HG03095 (cell line): ENCODE data around the gene NFIB.

Experiments used
- ATAC-seq: cut with Tn5 transposase; IDR thresholded peaks from one replicate; pipeline ENCODE4 v1.9.1; 2021; ENCODE audit warnings: moderate library complexity; ENCODE audit not compliant: unreplicated experiment

The NFIB gene

DNA sequence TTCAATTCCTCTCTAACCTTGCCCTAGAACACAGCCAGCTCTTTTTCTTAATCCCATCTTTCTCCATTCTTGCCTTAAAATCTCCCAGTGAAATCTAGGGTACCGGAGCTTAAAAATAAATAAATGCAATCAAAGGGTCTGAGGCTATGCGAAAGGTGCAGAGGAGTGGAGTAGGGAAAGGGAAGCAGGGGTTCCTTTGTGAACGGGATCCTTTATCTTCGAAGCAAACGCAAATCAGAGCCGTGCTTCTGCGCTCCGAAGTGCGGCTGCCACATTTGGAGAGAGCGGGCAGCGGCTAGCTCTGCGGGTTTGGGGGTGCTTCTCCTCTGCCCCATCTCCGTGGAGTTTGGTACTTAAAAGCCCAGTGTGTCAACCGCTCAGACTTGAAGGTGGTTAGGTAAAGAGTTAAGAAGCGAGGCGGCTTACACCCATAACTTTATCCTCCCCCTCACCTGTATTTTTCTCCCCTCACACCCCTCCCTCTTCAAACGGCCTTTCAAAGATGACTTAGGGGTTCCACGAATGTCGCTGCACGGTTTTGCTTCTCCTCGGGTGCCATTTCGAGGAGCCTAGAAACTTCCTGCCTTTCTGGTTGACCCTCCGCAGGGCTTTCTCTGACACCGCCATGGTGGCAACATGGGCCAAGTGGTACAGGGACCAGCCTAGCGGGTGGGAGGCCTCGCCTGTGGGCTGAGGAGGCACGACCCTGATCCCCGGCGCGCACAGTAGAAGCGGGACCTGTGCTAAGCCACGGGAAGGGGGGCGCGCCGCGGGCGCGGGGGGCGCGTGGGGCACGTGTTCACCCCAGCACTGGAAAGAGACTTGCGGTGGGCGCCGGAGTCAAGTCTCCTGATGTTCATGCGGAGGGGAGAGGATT, 31.7 kb upstream of the NFIB start:
- no peak for ATAC-seq

DNA sequence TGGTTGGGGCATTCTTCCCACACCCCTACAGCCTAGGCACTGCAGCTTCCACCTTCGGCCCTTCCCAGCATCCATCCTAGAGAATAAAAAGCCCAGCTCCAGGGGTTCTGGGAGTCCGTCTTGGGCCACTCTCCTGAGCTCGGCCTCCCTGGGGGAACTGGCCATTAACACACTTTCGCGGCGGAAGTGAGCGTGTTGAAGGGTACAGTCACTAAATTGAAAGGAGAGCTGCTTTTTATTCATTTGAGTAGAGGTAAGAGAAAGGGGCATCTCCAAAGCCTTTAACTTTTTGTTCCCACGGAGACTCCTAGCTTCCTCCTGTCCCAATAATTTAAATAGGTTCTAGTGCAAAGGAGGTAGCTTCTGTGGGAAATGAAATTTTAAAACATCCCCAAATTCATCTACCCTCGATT, 31.0 kb upstream of the NFIB start:
- ATAC-seq: no peak

DNA sequence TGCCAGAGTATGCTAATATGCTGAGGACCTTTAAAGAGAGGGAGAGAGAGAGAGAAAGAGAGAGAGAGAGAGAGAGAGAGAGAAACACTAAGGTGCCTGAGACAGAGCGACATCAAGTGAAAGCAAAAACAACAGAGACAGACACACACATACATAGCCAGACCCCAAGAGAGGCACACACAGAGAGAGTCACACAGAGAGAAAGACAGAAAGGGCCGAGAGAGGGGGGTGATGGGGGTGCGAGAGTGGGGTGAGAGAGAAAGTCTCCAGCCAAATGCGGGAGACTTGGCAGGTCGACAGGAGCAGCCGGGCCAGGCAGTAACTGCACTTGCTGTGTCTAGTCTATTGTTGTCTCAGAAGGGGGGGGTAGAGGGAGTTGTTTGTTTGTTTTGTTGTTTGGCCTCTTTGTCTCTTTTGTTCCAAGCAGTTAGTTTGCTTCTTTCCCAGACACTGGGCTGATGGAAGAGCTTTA, 30.1 kb upstream of the NFIB start:
- ATAC-seq: no peak

DNA sequence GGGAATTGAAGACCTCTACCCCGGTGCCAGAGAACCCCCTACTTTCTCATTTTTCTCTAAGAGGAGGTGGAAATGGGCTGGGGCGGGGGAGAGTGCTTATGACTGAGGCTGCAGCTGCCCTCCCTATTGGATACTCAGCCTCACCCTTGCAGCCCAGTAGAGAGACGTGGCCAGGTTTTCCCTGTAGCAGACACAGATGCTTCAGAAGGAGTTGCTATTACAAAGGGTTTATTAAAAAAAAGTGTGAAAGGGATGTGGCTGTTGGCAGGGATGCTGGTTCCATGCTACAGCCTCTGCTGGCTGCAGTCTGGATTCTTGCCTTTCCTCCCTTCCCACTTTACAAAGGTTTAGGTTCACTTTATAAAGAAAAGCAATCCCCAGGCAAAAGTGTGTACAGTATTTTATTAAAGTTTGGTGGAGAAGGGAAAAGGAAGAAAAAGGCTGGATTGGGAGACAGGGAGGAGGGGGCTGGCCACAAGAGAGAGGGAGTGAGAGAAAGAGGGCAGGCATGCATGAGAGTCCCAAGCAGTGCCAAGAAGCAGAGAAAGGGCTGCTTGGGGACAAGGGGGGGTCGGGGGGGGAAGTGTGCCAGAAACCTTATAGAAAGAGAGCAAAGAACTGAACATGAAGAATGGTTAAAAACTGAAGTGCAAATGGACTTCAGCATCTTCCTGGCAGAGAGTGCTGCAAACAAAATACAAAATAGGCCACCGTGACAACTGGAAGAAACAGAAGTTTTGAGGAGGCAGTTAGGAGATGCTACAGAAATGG, 29.5 kb upstream of the NFIB start:
- no peak for ATAC-seq

DNA sequence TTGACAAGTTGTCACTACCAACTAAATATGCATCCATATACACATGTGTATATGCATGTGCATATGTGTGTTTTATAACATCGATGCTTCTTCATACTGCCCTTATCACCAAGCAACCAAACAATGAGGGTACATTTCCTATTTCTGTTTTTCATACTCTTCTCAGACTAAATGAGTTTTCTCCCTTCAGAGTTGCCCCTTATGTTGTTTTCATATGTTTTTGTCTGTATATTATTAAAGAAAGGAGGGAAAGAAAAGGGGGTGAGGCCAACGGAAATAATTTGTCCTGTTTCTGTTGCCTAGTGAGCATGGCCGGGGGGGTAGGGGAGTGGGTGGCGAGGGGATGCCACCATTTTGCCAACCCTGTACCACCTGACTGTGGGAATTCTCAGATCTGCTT, 28.8 kb upstream of the NFIB start:
- no peak for ATAC-seq

DNA sequence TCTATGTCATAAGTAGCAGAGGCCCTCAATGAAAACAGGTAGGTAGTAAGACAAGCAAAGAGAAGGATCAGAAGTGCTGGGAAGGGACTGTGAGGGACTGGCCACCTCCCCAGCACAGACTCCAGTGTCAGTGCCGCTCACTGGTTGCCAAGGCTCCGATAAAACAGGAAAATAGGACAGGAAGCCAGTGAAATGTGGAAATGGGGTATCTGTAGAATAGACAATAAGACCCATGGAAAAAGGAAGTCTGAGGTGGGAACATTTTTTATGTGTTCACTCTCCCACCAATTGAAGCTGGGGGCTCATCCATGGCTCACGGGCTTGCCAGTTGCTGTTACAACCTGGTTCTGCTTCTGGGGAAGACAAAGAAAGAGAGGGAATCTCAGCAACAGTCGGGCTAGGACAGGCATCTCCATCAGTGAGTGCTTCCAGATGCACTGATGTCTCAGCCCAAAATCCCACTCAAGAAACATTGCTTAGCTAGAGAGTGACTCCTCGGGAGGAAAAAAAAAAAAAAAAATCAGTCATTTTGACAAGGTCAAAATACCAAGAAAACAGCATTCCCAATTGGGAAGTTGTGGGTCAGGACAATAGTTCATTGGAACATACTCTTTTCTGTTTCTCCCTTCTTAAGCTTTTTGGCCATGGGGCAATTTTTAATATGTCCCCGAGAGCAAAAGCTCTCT, 27.6 kb upstream of the NFIB start:
- no peak for ATAC-seq

- no peak for ATAC-seq
Observed at GRCh38 chr9:14340994-14341393, 27.1 kb upstream of the NFIB start.

DNA sequence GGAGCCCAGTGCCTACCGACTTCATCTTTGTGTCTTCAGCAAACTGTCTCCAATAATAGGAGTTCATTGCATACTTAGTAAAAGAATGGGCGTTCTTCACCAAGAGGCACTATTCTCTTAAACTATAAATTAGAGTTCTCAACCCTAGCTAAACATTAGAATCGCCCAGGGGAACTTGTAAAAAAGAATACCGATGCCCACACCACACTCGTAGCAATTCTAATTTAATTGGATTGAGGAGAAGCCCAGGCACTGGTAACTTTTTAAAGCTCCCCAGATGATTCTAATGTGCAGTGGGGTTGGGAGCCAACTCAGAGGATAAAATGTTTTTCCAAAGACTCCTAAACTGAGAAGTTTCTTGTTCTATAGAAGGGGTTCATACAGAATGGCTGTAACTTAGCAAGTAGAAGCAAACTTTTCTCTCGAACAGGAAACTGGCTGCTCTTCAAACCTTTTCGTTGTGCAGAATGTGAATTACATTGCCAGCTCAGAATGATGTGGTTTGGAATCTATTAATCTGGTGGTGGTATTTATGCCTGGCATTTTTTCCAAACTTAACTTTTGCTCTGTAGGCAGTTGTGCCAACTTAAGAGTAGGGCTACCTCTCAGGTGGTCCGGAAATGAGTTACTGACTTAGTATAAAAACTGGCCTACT, 26.4 kb upstream of the NFIB start:
- no peak for ATAC-seq

DNA sequence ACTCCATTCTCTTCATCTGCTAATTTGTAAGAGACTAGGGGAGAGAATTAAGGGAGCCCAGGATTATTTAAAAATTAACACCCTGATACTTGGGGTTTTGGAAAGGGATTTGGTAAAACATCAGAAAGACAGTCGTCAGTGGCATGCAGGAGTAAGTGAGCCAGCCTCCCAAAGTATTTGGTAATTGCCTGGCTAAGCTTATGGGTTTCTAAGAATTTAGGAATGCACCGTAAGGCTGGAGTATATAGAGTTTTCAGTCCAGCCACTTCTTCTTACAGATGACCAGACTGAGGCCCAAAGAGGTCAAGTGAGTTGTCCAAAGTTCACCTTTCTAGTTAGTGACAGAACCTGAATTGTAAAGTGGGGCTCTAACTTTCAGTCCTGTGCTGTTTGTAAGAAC, 25.8 kb upstream of the NFIB start:
- no peak for ATAC-seq

DNA sequence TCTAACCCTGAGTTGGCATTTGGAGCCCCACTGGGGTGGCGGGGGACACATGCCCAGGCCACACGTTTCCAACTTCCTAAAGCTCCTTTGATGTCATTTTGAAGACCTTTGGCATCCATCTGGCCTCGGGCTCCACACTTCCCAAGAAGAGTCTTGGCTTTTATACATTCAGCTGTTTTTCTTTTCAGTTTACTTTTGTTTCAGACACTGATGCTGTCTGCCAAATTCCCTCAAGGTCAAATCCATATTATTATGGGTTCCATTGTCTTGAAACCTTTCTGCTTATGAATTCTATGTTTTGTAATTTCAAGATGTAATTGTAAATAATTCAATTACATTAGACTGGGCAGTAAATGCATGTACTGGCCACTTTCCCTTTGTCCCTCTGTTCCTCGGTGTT, 23.7 kb upstream of the NFIB start:
- ATAC-seq: no peak

DNA sequence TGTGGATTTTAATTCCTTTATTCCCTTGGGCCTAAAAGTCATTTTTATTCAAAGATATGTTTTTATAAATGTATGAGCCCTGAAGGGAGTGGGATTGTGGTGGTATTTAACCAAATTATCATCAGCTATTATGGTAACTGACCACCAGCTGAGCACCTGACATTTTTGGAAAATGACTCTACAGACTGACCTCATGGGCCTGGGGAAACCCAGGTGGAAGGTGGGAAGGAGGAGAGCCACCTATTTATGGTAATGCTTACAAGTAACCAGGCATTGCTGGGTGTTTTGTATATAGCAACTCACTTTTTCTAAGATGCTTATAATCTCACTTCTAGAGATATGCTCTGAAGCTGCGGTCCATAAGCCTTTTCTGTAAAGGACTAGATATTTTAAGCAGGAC, 22.3 kb upstream of the NFIB start:
- ATAC-seq: no peak

DNA sequence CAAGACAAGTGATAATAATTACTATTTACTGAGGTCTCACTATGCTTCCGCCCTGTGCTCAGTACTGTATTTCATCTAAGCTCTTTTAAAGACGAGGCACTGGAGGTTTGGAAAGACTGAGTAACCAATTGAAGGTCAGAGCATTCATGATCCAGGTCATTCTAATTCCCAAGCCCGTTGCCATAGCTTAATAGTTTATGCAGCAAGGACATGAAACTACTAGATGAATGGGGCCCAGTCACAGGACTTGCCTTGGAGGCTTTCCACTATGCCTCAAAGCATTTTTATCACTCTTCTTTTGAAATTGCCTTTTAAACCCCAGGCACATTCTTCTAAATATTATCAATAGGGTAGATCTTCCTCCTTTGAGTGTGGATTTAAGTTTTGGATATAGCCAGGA, 17.2 kb upstream of the NFIB start:
- no peak for ATAC-seq

DNA sequence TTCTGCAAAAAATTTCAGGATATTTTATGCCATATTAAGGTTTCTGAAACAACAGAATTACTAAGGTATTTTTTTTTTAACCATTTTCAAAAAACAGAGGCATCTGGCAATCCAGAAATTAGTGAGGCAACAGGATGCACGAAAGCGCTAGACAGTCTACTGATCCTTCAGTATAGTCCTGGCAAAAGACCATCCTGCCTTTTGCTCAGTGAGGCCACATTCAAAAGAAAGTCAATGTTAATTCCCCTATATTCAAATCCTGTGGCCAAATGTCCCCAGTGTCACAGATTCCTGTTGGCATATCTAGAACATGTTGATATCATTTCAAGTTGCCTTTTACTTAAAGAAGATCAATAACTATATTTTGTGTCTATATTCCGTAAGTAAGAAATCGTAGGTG, 13.1 kb upstream of the NFIB start:
- ATAC-seq: no peak

- no peak for ATAC-seq
Observed at GRCh38 chr9:14326264-14326826, 12.4 kb upstream of the NFIB start.

DNA sequence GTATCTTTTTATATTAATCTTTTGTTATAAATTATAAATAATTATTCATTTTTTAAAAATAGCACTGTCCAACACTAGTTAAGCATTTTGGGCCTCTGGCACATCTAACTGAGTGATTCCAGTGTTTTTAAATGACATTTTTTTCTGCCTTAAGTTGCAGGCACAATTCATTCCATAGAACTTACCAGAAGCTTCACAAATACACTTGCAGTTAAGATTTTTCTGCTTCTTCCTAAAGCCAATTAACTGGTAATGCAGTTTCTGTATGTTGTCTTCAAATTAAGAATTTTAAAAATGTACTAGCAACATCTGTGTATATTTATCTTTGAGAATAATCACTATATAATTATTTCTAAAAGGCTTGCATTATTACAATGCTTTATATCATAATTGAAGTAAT, 11.2 kb upstream of the NFIB start:
- no peak for ATAC-seq

GRCh38 chr9:14323985-14324650, 10.2 kb upstream of the NFIB start:
- ATAC-seq: no peak

DNA sequence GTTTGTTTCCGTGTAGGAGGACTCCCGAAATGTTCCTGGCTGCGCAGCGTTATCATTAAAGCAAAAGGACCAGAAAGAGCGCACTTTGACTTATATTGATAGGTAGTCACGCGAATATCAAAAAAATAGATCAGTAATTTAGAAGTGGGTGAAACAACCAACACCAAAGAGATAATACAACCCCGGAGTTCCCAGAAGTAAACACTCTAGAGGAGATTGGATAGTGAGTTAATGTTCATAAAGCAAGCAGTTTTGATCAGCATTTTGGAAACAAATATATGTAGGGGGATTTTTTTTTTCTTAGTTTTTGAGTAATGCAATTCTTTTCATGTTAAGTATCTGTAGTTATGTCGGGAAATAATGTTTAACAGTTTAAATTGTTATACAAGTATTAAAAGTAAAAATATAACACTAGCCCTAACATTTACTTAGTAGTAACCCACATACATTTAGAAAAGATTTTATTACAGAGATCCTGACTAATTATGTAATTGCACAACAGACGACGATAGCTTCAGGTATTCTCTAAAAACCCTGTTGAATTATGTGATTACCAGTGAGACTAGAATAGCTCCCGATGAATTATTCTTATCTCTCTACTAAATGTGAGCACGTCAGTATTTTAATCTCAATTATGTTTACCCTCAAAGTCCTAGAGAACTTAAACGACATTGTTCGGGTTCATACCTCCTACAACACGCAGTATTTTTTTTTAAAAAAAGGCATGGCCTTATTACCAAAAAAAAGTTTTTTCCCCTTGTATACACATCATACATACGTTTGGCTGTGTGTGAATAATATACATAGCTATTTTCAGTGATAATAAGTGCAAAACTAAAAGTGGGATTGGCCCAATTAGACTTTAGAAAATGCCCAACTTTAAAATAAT, 9.4 kb upstream of the NFIB start:
- no peak for ATAC-seq

DNA sequence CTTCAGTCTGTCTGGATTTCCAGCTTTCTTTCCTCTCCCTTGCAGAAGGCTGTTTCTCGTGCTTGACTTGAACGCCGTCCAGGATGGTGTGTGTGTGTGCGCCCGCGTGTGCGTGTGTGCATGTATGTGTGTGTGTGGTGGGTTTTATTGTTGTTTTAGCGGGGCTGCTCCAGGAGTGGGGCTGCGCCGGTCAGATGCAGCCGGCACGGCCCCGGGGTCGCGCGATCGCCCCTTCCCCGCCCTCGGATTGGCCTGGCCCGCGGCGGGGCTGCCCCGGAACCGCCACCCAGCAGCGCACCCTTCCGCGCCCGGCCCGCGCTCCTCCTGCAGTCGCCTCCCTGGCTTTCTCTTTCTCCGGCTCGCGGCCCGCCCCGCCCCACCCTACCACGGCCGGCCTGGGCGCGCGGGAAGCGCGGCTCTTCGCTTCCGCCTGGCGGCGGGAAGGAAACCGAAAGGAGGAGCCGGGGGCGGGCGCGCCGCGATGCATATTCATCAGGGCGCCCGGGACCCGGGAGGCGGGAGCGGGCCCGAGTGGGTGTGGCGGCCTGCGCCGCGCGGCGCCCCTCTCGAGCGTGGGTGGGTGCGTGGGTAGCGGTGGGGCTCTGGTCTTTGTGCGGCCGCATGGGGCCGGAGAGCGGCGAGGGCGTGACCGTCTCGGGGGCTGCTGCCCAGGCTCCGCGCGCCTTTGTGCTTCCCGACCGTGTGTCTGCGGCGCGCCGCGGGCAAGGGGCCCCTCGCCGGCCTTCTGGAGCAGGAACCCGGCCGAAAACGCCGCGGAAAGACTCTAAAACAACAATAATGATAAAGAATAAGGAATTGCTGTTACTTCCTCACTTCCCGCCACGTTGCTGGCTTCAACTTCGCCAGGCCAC, 8.5 kb upstream of the NFIB start:
- peak; percentile 87 for ATAC-seq
